ENCODE data around the gene DOCK7. TPM values are rescaled to one million over a fixed set of nuclear protein-coding genes. Genes with fewer than 3 reads are reported as not detected.
"Not testable (repeated sequence)": the region's sequence is repeated elsewhere in the genome, so short reads cannot be mapped to it uniquely, and the experiment has no call there.

DOCK7 gene
- total RNA-seq, 6 experiments from 2014 or later = 93.3 to 115 (median 105) TPM

- no peak overlapping the region for H3K27ac Mint-ChIP-seq
These were observed 19.5 kb upstream of the DOCK7 start for GRCh38 chr1:62707744-62708120.

GRCh38 chr1:62706985-62707743, 19.0 kb upstream of the DOCK7 start:
- H3K4me3 Mint-ChIP-seq = no peak overlapping the region
- H3K27ac Mint-ChIP-seq = no peak overlapping the region
- no peaks in the 10 kb centered on the region; the same call in 1 of the 2 replicates for H3K4me1 Mint-ChIP-seq (ENCODE audit: low read depth)
- no peak for TF ChIP-seq CTCF (IDR thresholded peaks at IDR 0.05)
- H3K9me3 Mint-ChIP-seq = no peaks in the 10 kb centered on the region
- DNase-seq = no peak
- H3K27me3 Mint-ChIP-seq (ENCODE audit: insufficient read depth) = no peaks in the 10 kb centered on the region
- no peaks in the 10 kb centered on the region for H3K36me3 Mint-ChIP-seq (ENCODE audit: low read depth)

More at GRCh38 chr1:62707744-62708120, 19.5 kb upstream of the DOCK7 start:
- no peak for DNase-seq
- H3K27me3 Mint-ChIP-seq (ENCODE audit: insufficient read depth) = no peaks in the 10 kb centered on the region
- H3K9me3 Mint-ChIP-seq = no peaks in the 10 kb centered on the region
- no peak for TF ChIP-seq CTCF (IDR thresholded peaks at IDR 0.05)
- H3K4me1 Mint-ChIP-seq (ENCODE audit: low read depth) = peaks cover 5% of the 10 kb centered on the region; the same call in 1 of the 2 replicates
- no peak overlapping the region for H3K4me3 Mint-ChIP-seq
- H3K36me3 Mint-ChIP-seq (ENCODE audit: low read depth) = no peaks in the 10 kb centered on the region

- not testable (repeated sequence) for H3K27ac Mint-ChIP-seq; H3K4me1 Mint-ChIP-seq (ENCODE audit: low read depth); H3K36me3 Mint-ChIP-seq (ENCODE audit: low read depth); DNase-seq; H3K27me3 Mint-ChIP-seq (ENCODE audit: insufficient read depth); H3K9me3 Mint-ChIP-seq; H3K4me3 Mint-ChIP-seq
These were observed 10.0 kb upstream of the DOCK7 start for GRCh38 chr1:62698161-62698560.

GRCh38 chr1:62694479-62694878, 6.3 kb upstream of the DOCK7 start:
- H3K36me3 Mint-ChIP-seq (ENCODE audit: low read depth); H3K4me3 Mint-ChIP-seq; H3K27ac Mint-ChIP-seq; H3K27me3 Mint-ChIP-seq (ENCODE audit: insufficient read depth); H3K9me3 Mint-ChIP-seq; DNase-seq: not testable (repeated sequence)
- peaks cover 36% of the 10 kb centered on the region for H3K4me1 Mint-ChIP-seq (ENCODE audit: low read depth)

- H3K36me3 Mint-ChIP-seq (ENCODE audit: low read depth) = no peaks in the 10 kb centered on the region
- no peak for TF ChIP-seq CTCF (IDR thresholded peaks at IDR 0.05)
These were observed 4.9 kb upstream of the DOCK7 start for GRCh38 chr1:62693123-62693522.

GRCh38 chr1:62691062-62691844, 3.1 kb upstream of the DOCK7 start:
- no peak for TF ChIP-seq CTCF (IDR thresholded peaks at IDR 0.05)
- no peaks in the 10 kb centered on the region for H3K9me3 Mint-ChIP-seq
- no peak for DNase-seq
- peaks cover 55% of the 10 kb centered on the region for H3K4me1 Mint-ChIP-seq (ENCODE audit: low read depth)
- no peaks in the 10 kb centered on the region for H3K36me3 Mint-ChIP-seq (ENCODE audit: low read depth)
- peak overlapping the region; percentile 89 for H3K27ac Mint-ChIP-seq
- H3K27me3 Mint-ChIP-seq (ENCODE audit: insufficient read depth) = no peaks in the 10 kb centered on the region; the same call in 1 of the 2 replicates
- peak overlapping the region; percentile 96 for H3K4me3 Mint-ChIP-seq

More at GRCh38 chr1:62693123-62693522, 4.9 kb upstream of the DOCK7 start:
- H3K9me3 Mint-ChIP-seq = no peaks in the 10 kb centered on the region
- no peak overlapping the region for H3K4me3 Mint-ChIP-seq
- peaks cover 2% of the 10 kb centered on the region; the same call in 1 of the 2 replicates for H3K27me3 Mint-ChIP-seq (ENCODE audit: insufficient read depth)
- no peak for DNase-seq
- peaks cover 44% of the 10 kb centered on the region for H3K4me1 Mint-ChIP-seq (ENCODE audit: low read depth)
- no peak overlapping the region for H3K27ac Mint-ChIP-seq

Measured in HFFc6 (cell line).